Measurements from ENCODE around the gene SUPT20H.

GRCh38 chr13:36998624-36999041, 60.9 kb downstream of the SUPT20H start:
- TF ChIP-seq CTCF (IDR thresholded peaks at IDR 0.05) (no peak), POLR2A (IDR thresholded peaks at IDR 0.05) (no peak)

Measured in body of pancreas (tissue), 4 donors.